ENCODE measurements around the gene TSPAN18. TPM values are rescaled to one million over a fixed set of nuclear protein-coding genes. Genes with fewer than 3 reads are reported as not detected.

TSPAN18 gene
- total and polyA plus RNA-seq, 2 experiments from 2014 or later = 9.5 to 21.5 TPM

DNA sequence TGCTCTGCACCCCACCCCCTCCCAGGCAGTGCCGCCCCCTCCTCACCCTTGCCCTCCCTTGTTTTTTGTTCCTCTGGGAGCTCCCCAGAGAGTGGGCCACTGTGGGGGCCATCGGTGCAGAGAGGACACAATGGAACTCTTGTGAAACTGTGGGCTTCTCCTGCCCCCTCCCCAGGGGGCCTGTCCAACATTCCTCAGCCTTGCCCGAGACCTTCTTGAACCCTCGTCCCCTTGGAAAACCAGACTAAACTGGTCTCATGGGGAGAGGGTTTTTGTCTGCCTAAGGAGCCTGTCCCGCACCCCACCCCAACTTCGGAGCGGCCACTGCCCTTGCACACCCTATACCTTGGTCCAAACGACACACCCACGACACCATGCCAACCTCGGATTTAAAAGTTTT is 72.2 kb downstream of the TSPAN18 start:
- no peaks in the 10 kb centered on the region for H3K27me3 ChIP-seq
- no peak overlapping the region for H2AFZ ChIP-seq
- H3K27ac ChIP-seq = peak overlapping the region; percentile 82
- H3K9me3 ChIP-seq (ENCODE audit: low read depth) = no peaks in the 10 kb centered on the region
- no peak overlapping the region for H3K4me3 ChIP-seq
- no peaks in the 10 kb centered on the region for H3K9me2 ChIP-seq (replicated peaks; ENCODE audit: insufficient read depth)
- peaks cover 16% of the 10 kb centered on the region for H3K4me1 ChIP-seq (ENCODE audit: insufficient read depth)
- WGBS (ENCODE audit: low lambda C conversion rate, missing lambda C conversion rate) = 84% methylated on average over 9 of the region's 10 CpGs
- no peak overlapping the region for H3K4me2 ChIP-seq
- H3K79me2 ChIP-seq = no peaks in the 10 kb centered on the region
- TF ChIP-seq EZH2phosphoT487 (IDR thresholded peaks at IDR 0.05; ENCODE audit: low read depth, severe bottlenecking, unreplicated experiment) = no peak
- TF ChIP-seq, protein P1, sequence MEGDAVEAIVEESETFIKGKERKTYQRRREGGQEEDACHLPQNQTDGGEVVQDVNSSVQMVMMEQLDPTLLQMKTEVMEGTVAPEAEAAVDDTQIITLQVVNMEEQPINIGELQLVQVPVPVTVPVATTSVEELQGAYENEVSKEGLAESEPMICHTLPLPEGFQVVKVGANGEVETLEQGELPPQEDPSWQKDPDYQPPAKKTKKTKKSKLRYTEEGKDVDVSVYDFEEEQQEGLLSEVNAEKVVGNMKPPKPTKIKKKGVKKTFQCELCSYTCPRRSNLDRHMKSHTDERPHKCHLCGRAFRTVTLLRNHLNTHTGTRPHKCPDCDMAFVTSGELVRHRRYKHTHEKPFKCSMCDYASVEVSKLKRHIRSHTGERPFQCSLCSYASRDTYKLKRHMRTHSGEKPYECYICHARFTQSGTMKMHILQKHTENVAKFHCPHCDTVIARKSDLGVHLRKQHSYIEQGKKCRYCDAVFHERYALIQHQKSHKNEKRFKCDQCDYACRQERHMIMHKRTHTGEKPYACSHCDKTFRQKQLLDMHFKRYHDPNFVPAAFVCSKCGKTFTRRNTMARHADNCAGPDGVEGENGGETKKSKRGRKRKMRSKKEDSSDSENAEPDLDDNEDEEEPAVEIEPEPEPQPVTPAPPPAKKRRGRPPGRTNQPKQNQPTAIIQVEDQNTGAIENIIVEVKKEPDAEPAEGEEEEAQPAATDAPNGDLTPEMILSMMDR (IDR thresholded peaks at IDR 0.05; ENCODE audit: poor library complexity) = no peak
- no peak for TF ChIP-seq EZH2 (IDR thresholded peaks at IDR 0.05; ENCODE audit: borderline replicate concordance)
- H3K36me3 ChIP-seq (replicated peaks; ENCODE audit: insufficient read depth, low read depth) = no peaks in the 10 kb centered on the region
- DNase-seq (ENCODE audit: low spot score) = no peak
- H4K20me1 ChIP-seq (ENCODE audit: insufficient read depth, poor library complexity, severe bottlenecking) = no peaks in the 10 kb centered on the region

DNA sequence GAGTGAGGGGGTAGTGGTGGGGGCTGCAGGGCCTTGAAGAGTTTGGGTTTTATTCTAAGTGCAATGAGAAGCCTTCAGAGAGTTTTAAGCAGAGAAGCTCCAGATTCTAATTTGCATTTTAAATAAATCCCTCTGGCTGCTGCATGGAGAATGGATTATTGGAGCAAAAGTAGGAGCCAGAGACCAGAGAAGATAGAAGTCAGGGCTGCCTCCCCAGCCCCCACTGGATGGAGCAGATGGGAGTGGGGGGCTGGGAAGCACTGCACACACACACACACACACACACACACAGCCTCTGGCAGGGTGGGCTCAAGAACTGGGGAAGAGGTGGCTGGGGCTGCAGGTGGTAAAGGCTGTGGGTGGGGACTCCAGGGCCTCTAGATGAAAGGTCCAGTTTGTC is 75.6 kb downstream of the TSPAN18 start:
- TF ChIP-seq EZH2 (IDR thresholded peaks at IDR 0.05; ENCODE audit: borderline replicate concordance) = no peak
- TF ChIP-seq, protein P1 (IDR thresholded peaks at IDR 0.05; ENCODE audit: poor library complexity) = no peak
- TF ChIP-seq EZH2phosphoT487 (IDR thresholded peaks at IDR 0.05; ENCODE audit: low read depth, severe bottlenecking, unreplicated experiment) = no peak
- H2AFZ ChIP-seq = no peak overlapping the region
- H3K79me2 ChIP-seq = no peaks in the 10 kb centered on the region
- no peaks in the 10 kb centered on the region for H3K36me3 ChIP-seq (replicated peaks; ENCODE audit: insufficient read depth, low read depth)
- no peaks in the 10 kb centered on the region for H3K9me3 ChIP-seq (ENCODE audit: low read depth)
- no peak overlapping the region for H3K4me2 ChIP-seq
- no peaks in the 10 kb centered on the region for H3K9me2 ChIP-seq (replicated peaks; ENCODE audit: insufficient read depth)
- no peak overlapping the region for H3K4me3 ChIP-seq
- no peak overlapping the region for H3K27ac ChIP-seq
- no peaks in the 10 kb centered on the region for H3K27me3 ChIP-seq
- no peak for DNase-seq (ENCODE audit: low spot score)
- H4K20me1 ChIP-seq (ENCODE audit: insufficient read depth, poor library complexity, severe bottlenecking) = no peaks in the 10 kb centered on the region
- H3K4me1 ChIP-seq (ENCODE audit: insufficient read depth) = peaks cover 20% of the 10 kb centered on the region

DNA sequence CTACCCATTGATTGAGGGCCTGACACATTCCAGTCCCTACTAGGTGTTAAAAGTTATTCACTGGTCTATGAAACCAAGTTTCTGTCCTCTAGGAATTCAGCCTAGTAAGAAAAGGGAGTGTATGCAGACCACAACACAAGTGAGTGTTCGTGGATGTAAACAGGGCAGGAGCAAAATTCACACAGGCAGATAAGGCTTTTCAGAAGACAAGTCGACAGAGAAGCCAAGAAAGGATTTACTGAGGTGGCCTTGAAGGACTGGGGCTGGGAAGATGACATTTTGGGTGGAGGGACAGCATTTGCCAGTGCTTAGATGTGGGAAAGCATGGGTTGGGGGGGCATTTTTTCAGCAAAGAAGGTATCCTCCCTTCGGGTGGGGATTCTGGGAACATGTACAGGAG is 76.2 kb downstream of the TSPAN18 start:
- Histone ChIP-seq H3K4me2 (no peak overlapping the region), H3K9me2 (replicated peaks; ENCODE audit: insufficient read depth) (no peaks in the 10 kb centered on the region), H3K36me3 (replicated peaks; ENCODE audit: insufficient read depth, low read depth) (no peaks in the 10 kb centered on the region), H3K27ac (no peak overlapping the region), H3K9me3 (ENCODE audit: low read depth) (no peaks in the 10 kb centered on the region), H3K79me2 (no peaks in the 10 kb centered on the region), H3K4me1 (ENCODE audit: insufficient read depth) (peaks cover 16% of the 10 kb centered on the region), H3K27me3 (no peaks in the 10 kb centered on the region), H2AFZ (no peak overlapping the region), H3K4me3 (no peak overlapping the region), H4K20me1 (ENCODE audit: insufficient read depth, poor library complexity, severe bottlenecking) (no peaks in the 10 kb centered on the region)
- 54% methylated on average over 3 of the region's 3 CpGs for WGBS (ENCODE audit: low lambda C conversion rate, missing lambda C conversion rate)
- no peak for DNase-seq (ENCODE audit: low spot score)
- TF ChIP-seq EZH2 (IDR thresholded peaks at IDR 0.05; ENCODE audit: borderline replicate concordance) (no peak), EZH2phosphoT487 (IDR thresholded peaks at IDR 0.05; ENCODE audit: low read depth, severe bottlenecking, unreplicated experiment) (no peak)
- TF ChIP-seq, protein P1 (IDR thresholded peaks at IDR 0.05; ENCODE audit: poor library complexity) = no peak
